OCI-LY3 (cell line): ENCODE data around the gene CDK12.

Source experiments
- H2AFZ ChIP-seq: fragments of 200-600, 300-600 bp; shearing (Covaris generic); 2 replicates; pipeline ENCODE4 v1.6.0; 2014; ENCODE audit warnings: antibody characterized with exemption, low read depth, low read length
- H3K27ac ChIP-seq: fragments of 200-600, 300-600 bp; sonication (generic); 2 replicates; pipeline ENCODE4 v1.5.1; 2014; ENCODE audit warnings: mild to moderate bottlenecking, low read length, moderate library complexity, mixed read lengths
- H3K27me3 ChIP-seq: fragments of 200-600, 300-600 bp; sonication (generic); 2 replicates; pipeline ENCODE4 v1.6.1; 2014; ENCODE audit warnings: low read depth, low read length, mixed read lengths
- H3K36me3 ChIP-seq: fragments of 200-600, 300-600 bp; sonication (generic); replicated peaks from 2 replicates; pipeline ENCODE3; 2014; ENCODE audit warnings: low read depth, low read length, mixed read lengths
- H3K4me1 ChIP-seq: fragments of 300-600, 200-600 bp; sonication (generic); 2 replicates; pipeline ENCODE4 v1.6.1; 2014; ENCODE audit warnings: low read length, mixed read lengths
- H3K4me2 ChIP-seq: fragments of 200-600, 300-600 bp; sonication (generic); 2 replicates; pipeline ENCODE4 v1.6.1; 2014; ENCODE audit warnings: low read length, mixed read lengths
- H3K4me3 ChIP-seq: fragments of 300-600, 200-600 bp; sonication (generic); 2 replicates; pipeline ENCODE4 v1.5.1; 2014; ENCODE audit warnings: antibody characterized with exemption, mild to moderate bottlenecking, low read length, moderate library complexity
- H3K79me2 ChIP-seq: fragments of 300-600, 200-600 bp; shearing (Covaris generic); 2 replicates; pipeline ENCODE4 v1.6.1; 2014; ENCODE audit warnings: mild to moderate bottlenecking, low read length, mixed read lengths
- H3K9ac ChIP-seq: fragments of 300-600, 200-600 bp; shearing (Covaris generic); 2 replicates; pipeline ENCODE4 v1.6.0; 2014; ENCODE audit warnings: mild to moderate bottlenecking, low read length, moderate library complexity
- H3K9me3 ChIP-seq: fragments of 200-600, 300-600 bp; shearing (Covaris generic); 2 replicates; pipeline ENCODE4 v1.6.1; 2014; ENCODE audit warnings: low read length, mixed read lengths; ENCODE audit not compliant: insufficient read depth
- H4K20me1 ChIP-seq: fragments of 200-600, 300-600 bp; sonication (generic); 2 replicates; pipeline ENCODE4 v1.6.1; 2016; ENCODE audit warnings: low read length, mixed read lengths; ENCODE audit not compliant: insufficient read depth
- CTCF ChIP-seq: fragments of 200-600, 300-600 bp; sonication (generic); IDR thresholded peaks from 2 replicates; pipeline ENCODE4 v1.5.1; 2014; ENCODE audit warnings: antibody characterized with exemption, low read length, low read depth
- EZH2phosphoT487 ChIP-seq: fragments of 200-600 bp; shearing (Covaris generic); IDR thresholded peaks from 2 replicates; pipeline ENCODE4 v1.6.1; 2018; ENCODE audit warnings: antibody characterized with exemption, mixed run types, low read depth

The CDK12 gene

GRCh38 chr17:39572121-39572520, 110.8 kb downstream of the CDK12 start:
- H3K27ac ChIP-seq = no peak overlapping the region
- TF ChIP-seq CTCF (no peak), EZH2phosphoT487 (no peak)

DNA sequence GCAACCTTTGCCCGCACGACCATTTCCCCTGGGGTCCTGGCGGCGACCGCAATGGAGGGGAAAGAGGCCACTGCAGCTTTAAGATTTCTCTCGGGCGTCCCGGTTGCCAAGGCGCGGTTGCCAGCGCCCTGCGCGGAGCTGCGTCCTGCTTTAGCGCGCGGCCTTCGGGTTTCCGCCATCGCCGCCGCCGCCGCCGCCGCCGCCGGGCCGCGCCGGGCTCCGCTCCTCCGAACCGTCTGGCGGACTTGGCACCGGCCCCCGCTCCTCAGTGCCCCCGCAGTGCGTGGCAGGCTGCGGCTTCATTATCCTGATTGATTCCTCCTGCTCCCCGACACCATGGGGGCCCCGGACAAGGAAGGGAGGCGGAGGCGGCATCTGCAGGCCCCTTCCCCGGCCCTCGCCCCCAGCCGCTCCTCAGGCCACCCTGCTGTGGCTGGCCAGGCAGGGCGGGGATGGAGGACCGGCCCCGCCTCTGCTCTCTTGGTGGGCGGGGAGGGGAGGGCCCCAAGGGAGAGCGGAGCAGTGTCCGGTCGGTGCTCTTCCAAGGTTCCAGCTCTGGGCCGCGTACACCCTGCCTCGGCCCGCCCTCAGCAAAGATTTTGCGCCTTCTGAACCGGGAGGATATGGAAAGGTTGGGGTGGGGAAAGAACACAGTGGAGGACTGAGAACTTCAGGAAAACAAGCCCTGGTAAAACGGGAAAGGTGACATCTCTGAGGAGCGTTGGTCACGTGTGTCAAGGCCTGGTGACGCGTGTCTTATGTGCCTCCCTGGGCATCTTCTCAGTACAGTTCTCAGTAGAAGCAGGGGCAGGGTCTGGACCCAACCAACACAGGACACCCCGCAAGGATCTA, 112.4 kb downstream of the CDK12 start:
- Histone ChIP-seq H3K4me3 (no peak overlapping the region), H3K36me3 (peaks cover 36% of the 10 kb centered on the region), H2AFZ (no peak overlapping the region), H3K79me2 (no peaks in the 10 kb centered on the region), H4K20me1 (no peaks in the 10 kb centered on the region), H3K27me3 (no peaks in the 10 kb centered on the region), H3K4me2 (no peak overlapping the region), H3K4me1 (no peaks in the 10 kb centered on the region), H3K27ac (no peak overlapping the region), H3K9me3 (peaks cover 5% of the 10 kb centered on the region; the same call in 1 of the 2 replicates), H3K9ac (no peak overlapping the region)
- TF ChIP-seq EZH2phosphoT487 = no peak
- TF ChIP-seq CTCF = no peak

More at GRCh38 chr17:39572121-39572520, 110.8 kb downstream of the CDK12 start:
- H4K20me1 ChIP-seq = no peaks in the 10 kb centered on the region
- no peak overlapping the region for H3K9ac ChIP-seq
- no peak overlapping the region for H2AFZ ChIP-seq
- no peak overlapping the region for H3K4me3 ChIP-seq
- H3K4me1 ChIP-seq = no peaks in the 10 kb centered on the region
- no peak overlapping the region for H3K4me2 ChIP-seq
- H3K36me3 ChIP-seq = peaks cover 51% of the 10 kb centered on the region
- no peaks in the 10 kb centered on the region for H3K27me3 ChIP-seq
- peaks cover 5% of the 10 kb centered on the region; the same call in 1 of the 2 replicates for H3K9me3 ChIP-seq
- no peaks in the 10 kb centered on the region for H3K79me2 ChIP-seq

- TF ChIP-seq EZH2phosphoT487 = no peak
- peak; percentile 44 for TF ChIP-seq CTCF
Observed at GRCh38 chr17:39576187-39576586, 114.9 kb downstream of the CDK12 start.

DNA sequence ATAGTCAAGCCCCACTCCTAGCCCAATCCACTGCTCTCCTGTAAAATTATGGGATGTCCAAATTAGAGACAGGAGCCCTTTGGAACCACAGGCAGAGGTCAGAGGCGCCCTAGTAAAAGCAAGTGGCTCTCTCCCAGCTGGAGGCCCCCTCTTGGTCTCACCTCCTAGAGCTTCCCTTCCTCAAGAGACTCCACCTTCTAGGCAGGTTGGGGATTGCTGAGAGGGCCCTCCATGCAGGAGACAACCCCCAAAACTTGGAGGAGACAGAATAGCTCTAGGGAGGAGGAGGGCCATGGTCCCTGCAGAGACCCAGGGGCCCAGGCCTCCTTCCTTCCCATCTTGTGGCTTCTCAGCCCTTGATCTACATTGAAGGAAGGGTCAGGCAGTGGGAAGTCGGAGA, 117.0 kb downstream of the CDK12 start:
- Histone ChIP-seq H2AFZ (no peak overlapping the region), H3K4me1 (no peaks in the 10 kb centered on the region), H3K4me2 (no peak overlapping the region)

More at GRCh38 chr17:39576187-39576586, 114.9 kb downstream of the CDK12 start:
- Histone ChIP-seq H3K4me1 (no peaks in the 10 kb centered on the region), H3K4me2 (no peak overlapping the region), H3K27me3 (no peaks in the 10 kb centered on the region), H3K4me3 (no peak overlapping the region), H3K36me3 (peaks cover 12% of the 10 kb centered on the region), H3K79me2 (no peaks in the 10 kb centered on the region), H3K9ac (no peak overlapping the region), H4K20me1 (no peaks in the 10 kb centered on the region), H2AFZ (no peak overlapping the region), H3K9me3 (peaks cover 2% of the 10 kb centered on the region; the same call in 1 of the 2 replicates), H3K27ac (no peak overlapping the region)

More for the DNA sequence above, 117.0 kb downstream of the CDK12 start:
- Histone ChIP-seq H3K4me3 (no peak overlapping the region), H3K36me3 (no peaks in the 10 kb centered on the region), H4K20me1 (no peaks in the 10 kb centered on the region), H3K27me3 (no peaks in the 10 kb centered on the region), H3K27ac (no peak overlapping the region), H3K79me2 (no peaks in the 10 kb centered on the region), H3K9me3 (no peaks in the 10 kb centered on the region), H3K9ac (no peak overlapping the region)
- TF ChIP-seq CTCF (no peak), EZH2phosphoT487 (no peak)
